ENCODE results near the gene MST1R.

The MST1R gene

DNA sequence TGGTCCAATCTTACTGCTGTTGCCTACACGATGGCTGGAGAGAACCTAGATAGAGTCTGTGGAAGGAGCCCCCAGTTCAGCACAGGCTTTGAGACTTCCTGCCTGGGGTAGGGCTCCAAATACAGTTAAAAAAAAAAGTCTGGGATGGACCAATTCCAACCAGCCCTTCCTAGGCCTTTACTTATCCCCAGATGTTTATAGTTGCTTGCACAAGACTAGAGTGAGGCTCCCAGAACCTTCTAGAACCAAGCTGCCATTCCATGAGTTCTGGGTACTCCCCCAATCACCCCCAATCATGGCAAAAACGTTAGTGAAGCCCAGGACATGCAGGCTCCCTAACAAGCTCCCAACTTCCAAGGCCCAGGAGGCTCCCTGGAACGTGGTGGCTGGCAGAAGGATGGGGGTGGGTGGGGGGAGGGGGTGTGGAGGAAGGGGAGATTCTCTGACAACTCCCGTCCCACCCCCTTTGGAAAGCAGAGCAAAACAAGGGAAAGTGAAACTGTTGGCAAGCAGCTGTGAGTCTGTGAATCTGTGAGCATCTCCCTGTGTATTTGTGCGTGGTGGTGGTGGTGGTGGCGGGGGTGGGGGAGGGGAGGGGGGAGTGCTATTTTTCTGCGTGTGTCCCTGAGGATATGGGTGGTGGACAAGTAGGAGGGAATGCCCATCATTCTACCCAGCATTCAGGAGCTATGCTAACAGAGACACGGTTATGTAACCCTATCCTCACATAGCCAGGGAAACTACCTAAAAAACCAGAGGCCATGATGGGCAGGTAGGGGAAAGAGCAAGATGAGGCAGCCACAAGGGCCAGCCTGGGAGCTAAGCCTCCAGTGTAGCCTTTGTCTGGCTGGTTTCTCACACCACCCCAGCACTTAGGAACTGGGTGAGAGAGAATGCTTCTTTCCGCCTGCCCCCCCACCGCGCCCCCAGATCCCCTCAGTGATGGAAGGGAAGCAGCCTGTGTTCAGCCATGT is 2.0 kb downstream of the MST1R start:
- no peak for TF ChIP-seq CTCF (IDR thresholded peaks at IDR 0.05; ENCODE audit: borderline replicate concordance, insufficient read depth, low read depth, low read length)
- no peak overlapping the region for H3K4me3 ChIP-seq (ENCODE audit: low read depth, low read length)

- no peak overlapping the region for H3K4me3 ChIP-seq (ENCODE audit: low read depth, low read length)
These were observed 3.1 kb downstream of the MST1R start for GRCh38 chr3:49900491-49901153.

DNA sequence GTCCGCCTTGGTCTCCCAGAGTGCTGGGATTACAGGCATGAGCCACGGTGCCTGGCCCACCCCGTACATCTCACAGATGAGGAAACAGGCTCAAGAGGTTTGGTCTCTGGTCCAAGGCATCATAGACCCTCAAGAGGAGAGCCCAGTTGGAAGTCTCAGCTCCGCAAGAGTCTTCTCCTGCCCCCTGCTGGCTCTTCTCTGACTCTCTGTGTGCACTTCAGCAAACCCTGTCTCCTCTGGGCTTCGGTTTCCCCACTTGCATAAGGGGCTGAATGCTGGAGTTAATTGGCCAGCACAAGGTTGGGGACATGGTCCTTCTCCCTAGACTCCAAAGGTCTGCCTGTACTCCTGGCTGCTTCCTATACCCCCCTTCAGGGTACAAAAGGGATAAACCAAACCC is 3.9 kb downstream of the MST1R start:
- TF ChIP-seq CTCF (IDR thresholded peaks at IDR 0.05; ENCODE audit: borderline replicate concordance, insufficient read depth, low read depth, low read length), result peak; percentile 49; the same call in 1 of the 2 replicates
- H3K4me3 ChIP-seq (ENCODE audit: low read depth, low read length), result no peak overlapping the region

More at GRCh38 chr3:49900491-49901153, 3.1 kb downstream of the MST1R start:
- TF ChIP-seq CTCF (IDR thresholded peaks at IDR 0.05; ENCODE audit: borderline replicate concordance, insufficient read depth, low read depth, low read length), result no peak

DNA sequence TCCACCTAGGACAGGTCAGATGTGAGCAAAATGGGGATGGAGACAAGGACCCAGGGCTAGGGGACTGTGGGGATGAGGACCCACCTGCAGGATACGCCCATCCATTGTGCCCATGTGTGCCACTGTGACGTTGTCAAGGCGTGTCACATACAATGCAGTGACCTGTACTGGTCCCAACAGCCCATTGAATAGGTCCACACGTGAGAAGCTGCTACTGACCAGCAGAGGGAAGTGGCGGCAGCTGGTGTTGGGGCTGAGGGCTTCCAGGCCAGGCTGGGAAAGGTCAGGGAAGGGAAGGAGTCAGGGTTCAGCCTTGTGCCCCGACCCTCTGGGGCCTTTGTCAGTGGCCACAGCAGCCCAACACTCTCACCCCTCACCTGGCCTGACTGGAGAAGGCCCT is 4.7 kb downstream of the MST1R start:
- no peak overlapping the region for H3K4me3 ChIP-seq (ENCODE audit: low read depth, low read length)
- TF ChIP-seq CTCF (IDR thresholded peaks at IDR 0.05; ENCODE audit: borderline replicate concordance, insufficient read depth, low read depth, low read length), result no peak

DNA sequence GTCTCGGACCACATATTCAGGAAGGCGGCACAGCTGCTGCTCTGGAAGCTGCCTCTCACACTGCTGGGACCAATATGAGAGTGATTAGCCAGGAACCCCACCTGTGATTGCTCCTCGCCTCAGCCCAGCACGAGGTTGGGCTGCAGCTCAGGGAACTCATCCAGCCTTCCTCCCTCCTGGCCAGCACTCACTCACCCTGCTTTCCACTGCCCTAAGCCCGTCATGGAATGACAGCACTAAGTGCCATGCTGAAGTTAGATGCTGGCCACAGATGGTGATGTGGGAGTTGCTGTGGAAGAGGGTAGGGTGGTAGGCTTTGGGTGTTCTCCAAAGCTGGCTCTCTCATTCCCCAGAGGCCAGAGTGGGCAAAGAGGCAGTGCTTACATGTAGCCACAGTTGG is 7.3 kb downstream of the MST1R start:
- no peak for TF ChIP-seq CTCF (IDR thresholded peaks at IDR 0.05; ENCODE audit: borderline replicate concordance, insufficient read depth, low read depth, low read length)
- no peak overlapping the region for H3K4me3 ChIP-seq (ENCODE audit: low read depth, low read length)

DNA sequence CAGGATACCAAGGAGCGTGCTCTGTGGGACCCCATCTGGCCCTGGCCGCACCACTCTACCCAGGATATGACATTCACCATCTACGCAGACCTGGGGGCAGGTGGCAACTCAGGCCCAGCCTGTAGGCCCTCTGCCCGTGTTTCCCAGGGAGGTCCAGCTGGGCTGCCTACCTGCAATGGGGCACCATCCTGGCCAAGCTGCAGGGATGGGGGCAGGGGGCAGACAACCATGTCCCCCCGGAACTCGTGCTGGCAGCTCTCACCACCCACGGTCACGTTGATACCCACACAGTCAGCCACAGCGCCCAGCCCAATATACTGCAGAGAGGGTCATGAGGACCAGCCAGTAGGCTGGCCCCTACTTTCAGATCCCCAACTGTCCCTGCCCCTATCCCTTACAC is 7.9 kb downstream of the MST1R start:
- H3K4me3 ChIP-seq (ENCODE audit: low read depth, low read length), result no peak overlapping the region

More for the DNA sequence above, 7.9 kb downstream of the MST1R start:
- TF ChIP-seq CTCF (IDR thresholded peaks at IDR 0.05; ENCODE audit: borderline replicate concordance, insufficient read depth, low read depth, low read length), result no peak

Measured in GM12875 (cell line).